ENCODE data around the gene CCL2.

- no peak for TF ChIP-seq CTCF (IDR thresholded peaks at IDR 0.05)
- TF ChIP-seq POLR2A (IDR thresholded peaks at IDR 0.05), result no peak
These were observed 34.9 kb upstream of the CCL2 start for GRCh38 chr17:34220045-34220751.

Measured in Peyer's patch (tissue), 4 donors.